HG02571 (cell line): Measurements from ENCODE around the gene DAAM2.

Experiments
- ATAC-seq: cut with Tn5 transposase; IDR thresholded peaks from one replicate; pipeline ENCODE4 v1.9.1; 2021; ENCODE audit warnings: mild to moderate bottlenecking, moderate library complexity; ENCODE audit not compliant: unreplicated experiment

DAAM2 gene

DNA sequence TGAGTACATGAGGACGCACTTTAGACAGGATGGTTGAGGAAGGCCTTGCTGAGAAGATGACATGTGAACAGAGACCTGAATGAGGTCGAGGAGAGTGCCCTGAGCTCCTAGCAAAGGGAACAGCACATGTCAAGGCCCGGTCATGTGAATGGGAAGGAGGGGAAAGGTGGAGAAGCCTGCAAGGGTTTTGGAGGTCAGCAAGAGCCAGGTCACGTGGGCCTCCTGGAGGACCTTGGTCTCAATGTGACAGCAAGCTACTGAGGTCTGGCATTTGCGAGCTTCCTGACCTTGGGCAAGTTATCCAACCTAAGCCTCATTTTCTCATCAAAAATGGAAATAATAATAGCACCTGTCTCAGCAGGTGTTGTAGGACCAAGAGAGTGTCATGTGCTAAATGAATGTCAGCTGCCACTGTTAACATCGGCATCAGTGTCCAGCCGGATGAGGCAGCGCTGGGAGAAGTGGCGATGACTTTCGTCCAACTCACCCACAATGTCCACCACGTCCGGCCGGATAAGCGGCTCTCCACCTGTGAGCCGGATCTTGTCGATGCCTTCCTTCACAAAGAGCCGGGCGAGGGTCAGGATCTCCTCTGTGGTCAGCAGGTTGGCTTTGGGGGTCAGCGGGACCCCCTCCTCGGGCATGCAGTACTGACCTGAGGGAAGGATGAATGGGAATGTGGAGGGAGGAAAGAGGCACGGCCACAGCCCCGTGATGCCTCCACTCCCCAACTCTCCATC, 133.2 kb downstream of the DAAM2 start:
- no peak for ATAC-seq

DNA sequence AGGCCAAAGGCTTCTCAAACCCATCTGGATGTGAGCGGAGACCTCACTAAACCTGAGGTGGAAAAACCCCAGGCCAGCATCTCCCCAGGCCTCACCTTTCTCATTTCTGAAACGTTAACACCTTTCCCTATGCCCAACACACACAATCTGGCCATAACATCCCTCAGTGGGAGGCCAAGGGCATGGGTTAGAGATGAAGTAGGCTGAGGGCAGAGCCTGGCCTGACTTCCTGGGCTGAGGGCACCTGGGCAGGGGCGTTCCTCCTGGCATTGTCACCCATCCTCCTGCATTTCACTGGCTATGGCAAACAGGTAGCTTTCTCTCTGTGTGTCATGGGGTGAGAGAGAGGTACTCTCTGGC, 133.7 kb downstream of the DAAM2 start:
- no peak for ATAC-seq

- no peak for ATAC-seq
Measured at GRCh38 chr6:39926668-39927067, 134.5 kb downstream of the DAAM2 start.

DNA sequence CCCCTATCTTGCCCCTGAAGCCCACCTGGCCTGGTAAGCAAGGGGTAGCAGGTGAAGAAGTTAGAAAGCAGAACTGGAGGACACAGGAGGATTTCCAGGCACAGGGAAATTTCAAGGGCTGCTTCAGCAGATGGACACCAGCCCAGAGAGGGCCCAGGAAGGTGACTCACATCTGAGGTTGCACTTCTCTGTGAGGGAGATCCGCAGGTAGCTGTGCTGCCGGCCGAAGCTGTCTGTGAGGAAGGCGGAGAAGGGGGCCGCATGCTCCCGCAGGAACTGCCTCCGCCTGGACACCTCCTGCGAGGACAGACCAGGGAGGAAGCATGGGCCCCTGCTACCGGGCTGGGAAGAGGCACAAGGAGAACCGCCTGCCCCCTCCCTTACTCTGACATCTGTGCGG, 135.0 kb downstream of the DAAM2 start:
- ATAC-seq, result no peak

DNA sequence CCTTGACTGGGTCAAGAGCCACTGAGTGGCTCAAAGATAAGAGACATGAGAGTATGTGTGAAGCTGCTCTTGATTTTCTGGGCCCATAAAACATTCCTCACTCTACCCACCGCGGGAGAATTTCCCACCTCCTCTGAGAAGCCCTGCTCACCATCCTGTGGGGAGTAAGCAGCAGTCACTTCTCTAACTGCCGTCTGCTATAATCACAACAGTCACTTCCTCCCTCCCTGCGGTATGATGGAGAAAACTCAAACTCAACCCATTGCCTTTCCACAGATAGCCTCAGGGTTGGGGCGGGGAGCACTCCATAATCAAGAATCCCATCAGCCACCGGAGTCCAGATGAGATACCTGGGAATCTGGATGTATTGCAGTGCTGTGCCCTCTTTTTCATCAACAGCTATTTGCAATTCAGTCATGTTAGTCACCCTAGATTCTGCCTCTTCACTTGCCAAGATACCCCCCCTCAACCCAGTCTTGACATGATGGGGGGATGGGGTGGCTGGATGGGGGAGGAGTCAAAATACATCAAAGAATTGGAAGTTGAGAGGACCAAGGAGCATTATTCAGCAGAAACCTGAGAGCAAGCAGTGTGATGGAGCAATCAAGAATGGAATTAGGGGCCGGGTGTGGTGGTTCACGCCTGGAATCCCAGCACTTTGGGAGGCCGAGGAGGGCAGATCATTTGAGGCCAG, 137.0 kb downstream of the DAAM2 start:
- ATAC-seq, result no peak

- no peak for ATAC-seq
Measured at GRCh38 chr6:39929733-39930461, 137.7 kb downstream of the DAAM2 start.

DNA sequence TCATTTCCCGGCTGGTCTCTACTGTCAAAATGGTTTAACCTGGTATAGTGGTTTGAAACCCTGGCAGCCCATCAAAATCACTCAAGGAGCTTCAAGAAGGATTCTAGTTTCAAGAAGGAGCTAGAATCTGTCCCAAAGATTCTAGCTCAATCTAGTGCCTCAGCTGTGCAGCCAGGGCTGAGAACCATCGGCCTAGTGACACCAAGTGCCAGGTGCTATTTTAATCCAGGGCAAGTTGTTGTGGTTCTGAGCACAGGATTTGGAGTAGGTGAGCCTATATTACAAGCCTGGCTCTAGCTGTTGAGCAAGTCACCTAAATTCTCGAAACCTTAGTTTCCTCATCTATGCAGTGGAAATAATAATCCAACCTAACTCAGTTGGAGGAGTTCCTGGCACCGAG, 138.4 kb downstream of the DAAM2 start:
- ATAC-seq, result no peak

- no peak for ATAC-seq
Measured at GRCh38 chr6:39931607-39932006, 139.4 kb downstream of the DAAM2 start.

DNA sequence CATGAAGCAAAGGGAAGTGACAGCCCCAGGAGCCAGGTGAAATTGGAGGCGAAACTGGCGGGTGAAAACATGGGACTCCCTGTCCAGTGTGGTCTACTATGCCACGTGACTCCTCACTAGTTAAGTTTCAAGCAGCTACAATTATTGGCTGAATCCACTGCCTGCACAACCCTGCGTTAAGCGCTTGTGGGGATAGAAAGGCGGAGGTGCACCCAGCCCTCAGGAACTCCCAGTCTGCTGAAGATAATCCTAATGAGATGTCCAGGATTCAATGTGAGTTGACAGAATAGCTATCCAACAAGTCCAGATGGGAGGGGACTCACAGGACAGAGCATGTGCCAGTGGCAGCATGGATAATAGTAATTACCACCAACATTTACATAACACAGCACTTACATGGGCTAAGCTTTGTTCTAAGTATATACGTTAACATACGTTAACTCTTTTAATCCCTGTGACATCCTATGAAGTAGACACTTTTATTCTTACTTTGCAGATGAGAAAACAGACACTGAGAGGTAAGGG, 140.3 kb downstream of the DAAM2 start:
- no peak for ATAC-seq

GRCh38 chr6:39933669-39934130, 141.5 kb downstream of the DAAM2 start:
- no peak for ATAC-seq

DNA sequence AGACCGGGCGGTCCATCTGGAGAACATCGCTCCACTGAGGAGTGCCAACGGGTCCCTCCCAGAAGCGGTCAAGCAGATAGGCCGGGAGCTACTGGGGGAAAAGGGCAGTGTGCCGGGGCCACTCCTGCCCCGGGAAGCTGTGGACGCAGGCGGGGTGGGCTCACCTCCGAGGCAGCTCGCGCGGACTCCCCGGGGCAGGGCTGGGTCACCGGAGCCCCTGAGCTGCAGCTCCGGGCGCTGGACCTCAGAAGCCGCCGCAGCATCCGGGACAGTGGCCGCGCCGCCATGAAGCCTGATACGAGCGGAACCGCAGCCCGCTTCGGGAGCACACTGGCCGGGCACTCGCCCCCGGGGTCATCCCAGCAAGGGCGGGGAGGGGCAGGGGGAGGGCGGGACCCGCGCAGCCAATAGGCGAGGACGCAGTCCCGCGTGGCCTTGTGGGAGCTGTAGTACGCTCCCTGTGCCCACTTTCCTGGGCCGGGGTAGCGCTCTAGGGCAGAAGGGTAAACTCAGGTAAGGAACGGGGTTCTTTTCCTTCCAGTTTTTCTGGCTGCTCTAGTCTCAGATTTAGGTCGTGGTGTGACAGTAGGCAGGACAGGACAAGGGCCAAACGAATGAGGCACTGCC, 142.1 kb downstream of the DAAM2 start, which contains the start of gene MOCS1:
MOCS1 (minus strand) TSS at position 332 of the 627 bp plus-strand sequence; CDS start at position 287, 45 bp downstream.
- no peak for ATAC-seq

DNA sequence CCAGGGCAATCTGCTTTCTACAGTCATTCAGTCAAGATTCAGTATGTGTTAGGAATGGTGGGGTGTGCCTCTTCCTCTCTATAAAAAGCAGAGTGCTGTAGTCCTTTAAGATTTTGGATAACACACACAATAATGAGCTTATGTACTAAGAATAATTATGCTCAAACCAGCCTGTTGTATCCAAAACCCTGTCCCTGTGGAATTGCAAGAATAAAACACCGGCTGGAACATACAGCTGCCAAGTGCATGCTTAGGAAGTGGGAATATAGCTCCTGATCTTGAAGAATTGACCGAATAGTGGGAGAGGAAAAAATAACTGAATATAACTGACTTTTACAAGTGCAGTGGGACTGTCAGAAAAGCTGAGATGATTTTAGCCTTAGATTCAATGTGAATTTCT, 143.1 kb downstream of the DAAM2 start:
- no peak for ATAC-seq

- ATAC-seq, result no peak
Measured at GRCh38 chr6:39936857-39937256, 144.7 kb downstream of the DAAM2 start.

DNA sequence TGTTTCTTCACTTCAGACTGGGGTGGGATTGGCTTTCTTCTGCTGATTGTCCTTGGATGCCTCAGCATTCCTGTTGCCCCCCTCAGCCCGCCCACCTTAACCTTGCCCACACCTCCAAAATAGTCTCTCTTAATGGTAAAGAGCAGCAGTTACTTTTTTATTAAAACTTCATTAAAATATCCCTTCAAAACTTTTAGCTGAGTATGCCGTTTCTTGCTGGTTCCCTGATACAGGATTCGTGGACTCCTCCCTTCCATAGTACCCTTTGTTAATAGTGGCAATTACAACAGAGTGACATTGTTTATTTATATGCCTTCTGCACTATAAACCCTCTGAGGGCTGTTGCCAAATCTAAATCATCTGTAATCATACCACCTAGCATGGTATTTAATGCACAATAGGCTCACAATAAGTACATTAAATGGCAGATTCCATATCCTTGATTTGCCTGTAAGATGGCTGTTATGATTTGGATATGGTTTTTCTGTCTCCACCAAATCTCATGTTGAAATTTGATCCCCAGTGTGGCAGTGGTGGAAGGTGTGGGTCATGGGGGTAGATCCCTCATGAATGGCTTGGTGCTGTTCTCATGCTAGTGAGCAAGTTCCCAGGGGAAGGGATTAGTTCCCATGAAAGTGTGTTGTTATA, 145.6 kb downstream of the DAAM2 start:
- ATAC-seq, result no peak

- no peak for ATAC-seq
Measured at GRCh38 chr6:39938773-39939654, 146.8 kb downstream of the DAAM2 start.

GRCh38 chr6:39941138-39941537, 149.0 kb downstream of the DAAM2 start:
- ATAC-seq, result no peak

DNA sequence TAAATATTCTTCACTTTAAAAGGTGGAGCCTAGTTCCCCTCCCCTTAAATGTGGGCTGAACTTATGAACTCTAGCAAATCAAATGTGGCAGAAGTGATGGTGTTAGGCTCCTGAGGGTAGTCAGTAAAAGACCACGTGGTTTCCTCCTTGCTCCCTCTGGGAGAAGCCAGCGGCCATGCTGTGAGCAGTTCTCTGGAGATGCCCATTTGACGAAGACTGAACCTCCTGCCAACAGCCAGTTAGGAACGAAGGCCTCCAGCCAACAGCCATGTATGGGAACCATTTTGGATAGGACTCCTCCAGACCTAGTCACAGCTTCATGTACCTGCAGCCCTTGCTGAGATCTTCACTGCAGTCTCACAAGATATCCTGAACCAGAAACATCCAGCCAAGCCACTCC, 149.6 kb downstream of the DAAM2 start:
- ATAC-seq, result no peak

DNA sequence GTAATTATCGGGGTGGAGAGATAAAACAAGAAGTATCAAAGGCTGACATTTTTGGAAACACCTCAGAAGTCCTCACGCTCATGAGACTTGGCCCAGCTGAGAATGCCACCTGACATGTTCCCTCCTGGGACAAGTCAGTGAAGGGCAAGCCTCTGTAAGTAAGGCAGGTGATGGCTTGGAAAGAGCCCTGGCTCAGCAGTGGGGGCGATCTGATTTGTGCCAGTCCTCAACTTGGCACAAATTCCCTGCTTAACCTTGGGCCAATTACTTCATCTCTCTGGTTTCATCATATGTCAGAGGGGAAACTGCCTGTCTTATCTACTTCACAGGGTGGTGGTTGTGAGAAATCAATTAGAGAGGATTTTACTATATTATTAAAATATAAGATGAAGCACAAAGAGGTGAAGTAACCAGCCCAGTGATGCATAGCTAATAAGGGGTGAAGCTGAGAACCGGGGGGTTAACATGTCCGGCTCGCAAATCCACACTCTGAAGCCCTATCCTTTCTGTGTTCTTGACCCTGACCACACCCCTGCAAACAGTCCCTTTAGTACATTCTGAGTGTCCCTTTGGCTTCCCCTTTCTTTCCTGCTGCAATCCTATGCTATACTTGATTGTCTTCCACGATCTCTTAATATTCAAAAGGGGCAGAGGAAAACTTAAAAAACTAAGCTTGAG, 150.9 kb downstream of the DAAM2 start:
- no peak for ATAC-seq

GRCh38 chr6:39945626-39946025, 153.4 kb downstream of the DAAM2 start:
- no peak for ATAC-seq
